Measurements from ENCODE around the gene MOCOS. TPM values are rescaled to one million over a fixed set of nuclear protein-coding genes. Genes with fewer than 3 reads are reported as not detected.

The MOCOS gene, protein sequence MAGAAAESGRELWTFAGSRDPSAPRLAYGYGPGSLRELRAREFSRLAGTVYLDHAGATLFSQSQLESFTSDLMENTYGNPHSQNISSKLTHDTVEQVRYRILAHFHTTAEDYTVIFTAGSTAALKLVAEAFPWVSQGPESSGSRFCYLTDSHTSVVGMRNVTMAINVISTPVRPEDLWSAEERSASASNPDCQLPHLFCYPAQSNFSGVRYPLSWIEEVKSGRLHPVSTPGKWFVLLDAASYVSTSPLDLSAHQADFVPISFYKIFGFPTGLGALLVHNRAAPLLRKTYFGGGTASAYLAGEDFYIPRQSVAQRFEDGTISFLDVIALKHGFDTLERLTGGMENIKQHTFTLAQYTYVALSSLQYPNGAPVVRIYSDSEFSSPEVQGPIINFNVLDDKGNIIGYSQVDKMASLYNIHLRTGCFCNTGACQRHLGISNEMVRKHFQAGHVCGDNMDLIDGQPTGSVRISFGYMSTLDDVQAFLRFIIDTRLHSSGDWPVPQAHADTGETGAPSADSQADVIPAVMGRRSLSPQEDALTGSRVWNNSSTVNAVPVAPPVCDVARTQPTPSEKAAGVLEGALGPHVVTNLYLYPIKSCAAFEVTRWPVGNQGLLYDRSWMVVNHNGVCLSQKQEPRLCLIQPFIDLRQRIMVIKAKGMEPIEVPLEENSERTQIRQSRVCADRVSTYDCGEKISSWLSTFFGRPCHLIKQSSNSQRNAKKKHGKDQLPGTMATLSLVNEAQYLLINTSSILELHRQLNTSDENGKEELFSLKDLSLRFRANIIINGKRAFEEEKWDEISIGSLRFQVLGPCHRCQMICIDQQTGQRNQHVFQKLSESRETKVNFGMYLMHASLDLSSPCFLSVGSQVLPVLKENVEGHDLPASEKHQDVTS
- total RNA-seq (2021; ENCODE audit: unreplicated experiment) (12.1 TPM), Bru-seq, nascent RNA (percentile 81 among the genes with signal in this experiment), BruChase-seq, experiment 1, labeled RNA remaining after a 6-hour chase (percentile 82 among the genes with signal in this experiment), BruChase-seq, experiment 2, labeled RNA remaining after a 2-hour chase (percentile 84 among the genes with signal in this experiment)
- polyA plus RNA-seq (2012) = 11.6 and 12.3 TPM in 2 replicates
- long read RNA-seq, full-length matches to known transcripts = 32 of 58 reads
- long read RNA-seq, partial matches to known transcripts = 5 of 58 reads
- long read RNA-seq, other reads (novel, unspliced or antisense) = 21 of 58 reads

DNA sequence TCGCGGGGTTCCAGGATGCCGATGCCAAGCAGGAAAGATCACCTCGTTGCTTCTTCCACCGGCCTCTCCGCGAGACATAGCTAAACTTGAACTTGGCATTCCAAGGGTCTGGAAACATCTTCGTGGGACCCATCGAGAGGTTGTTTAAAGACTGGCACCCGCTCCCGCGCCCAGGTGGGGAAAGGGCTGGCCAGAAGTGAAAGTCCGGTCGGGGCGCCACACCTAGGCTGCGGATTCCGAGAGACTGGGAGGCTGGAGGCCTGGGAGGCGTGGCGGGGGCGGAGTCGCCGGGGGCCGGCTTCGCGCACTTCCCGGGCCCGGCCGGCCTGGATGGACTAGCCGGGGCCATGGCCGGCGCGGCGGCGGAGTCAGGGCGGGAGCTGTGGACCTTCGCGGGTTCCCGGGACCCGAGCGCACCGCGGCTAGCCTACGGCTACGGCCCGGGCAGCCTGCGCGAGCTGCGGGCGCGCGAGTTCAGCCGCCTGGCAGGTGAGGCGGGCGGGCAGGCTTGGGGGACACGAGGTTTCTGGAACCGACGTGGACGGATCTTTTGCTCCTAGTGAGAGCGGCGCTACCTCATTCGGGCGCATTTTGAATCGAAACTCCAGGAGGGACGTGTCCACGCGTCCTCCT is at the start of gene MOCOS:
TSS of gene MOCOS (plus strand) at position 305 of the 633 bp plus-strand sequence. CDS start at position 348, 43 bp downstream.
- H3K79me2 ChIP-seq (ENCODE audit: insufficient read depth, low read length) = peaks cover 28% of the 10 kb centered on the region
- H3K27me3 ChIP-seq (ENCODE audit: insufficient read depth, low read length) = no peaks in the 10 kb centered on the region
- ChIA-PET CTCF (no interaction called here), RAD21 (ENCODE audit: low non-redundant PET in 1 of 2, low total read pairs in 2 of 2, uncharacterized antibody in 2 of 2, unreplicated experiment in 2 of 2) (no interaction called here), POLR2A (no interaction called here)
- H4K20me1 ChIP-seq (ENCODE audit: insufficient read depth) = no peaks in the 10 kb centered on the region
- H3K4me3 ChIP-seq (replicated peaks in 1 of 2; ENCODE audit: low read depth in 1 of 2, low read length in 2 of 2) = peak within 1 kb of the TSS; percentile 77 to 87
- ATAC-seq (peak; percentile 90), DNase-seq (ENCODE audit: low read depth, low spot score) (peak; percentile 29)
- intact Hi-C loops (cut with micrococcal nuclease) = no loop called here
- BruUV-seq (replicated peaks) = no TSS peak
- H3K4me1 ChIP-seq (ENCODE audit: control insufficient read depth in 1 of 2, insufficient read depth in 2 of 2, low read length in 2 of 2) = peaks cover 12 to 27% of the 10 kb centered on the region in 2 experiments; a peak in 3 of 4 replicates
- H2AFZ ChIP-seq (ENCODE audit: low read depth, low read length, poor library complexity, severe bottlenecking) = peak within 1 kb of the TSS; percentile 89
- H3K4me2 ChIP-seq (ENCODE audit: low read length) = peak within 1 kb of the TSS; percentile 96
- H3K36me3 ChIP-seq (ENCODE audit: control insufficient read depth in 1 of 2, insufficient read depth in 2 of 2, low read length in 2 of 2) = no peaks in the 10 kb centered on the region
- peak within 1 kb of the TSS; percentile 62 for H3K27ac ChIP-seq (ENCODE audit: low read depth, low read length)
- H3K9ac ChIP-seq (ENCODE audit: low read length) = peak within 1 kb of the TSS; percentile 92
- H3K9me3 ChIP-seq (ENCODE audit: control insufficient read depth in 1 of 2, insufficient read depth in 1 of 2, low read depth in 1 of 2, low read length in 2 of 2) = no peaks in the 10 kb centered on the region
- no peaks in the 10 kb centered on the region for H3K9me2 ChIP-seq (ENCODE audit: insufficient read depth)
- TF ChIP-seq JUND (IDR thresholded peaks at IDR 0.05) (no peak), YY1 (IDR thresholded peaks at IDR 0.05; ENCODE audit: extremely low read depth, insufficient replicate concordance, low read depth, low read length) (peak; percentile 64), SP1 (IDR thresholded peaks at IDR 0.05; ENCODE audit: low read depth) (no peak), ZFX (IDR thresholded peaks at IDR 0.05) (peak; percentile 57), EZH2 (IDR thresholded peaks at IDR 0.05) (no peak), POLR2AphosphoS5 (IDR thresholded peaks at IDR 0.05; ENCODE audit: low read depth, low read length) (peak; percentile 87), ELF1 (IDR thresholded peaks at IDR 0.05; ENCODE audit: borderline replicate concordance, low read depth) (no peak), TCF7L2 (IDR thresholded peaks at IDR 0.05; ENCODE audit: borderline replicate concordance, extremely low read depth, insufficient read depth, insufficient read length) (no peak), FOSL1 (IDR thresholded peaks at IDR 0.05; ENCODE audit: low read depth) (no peak)
- TF ChIP-seq, protein P1, sequence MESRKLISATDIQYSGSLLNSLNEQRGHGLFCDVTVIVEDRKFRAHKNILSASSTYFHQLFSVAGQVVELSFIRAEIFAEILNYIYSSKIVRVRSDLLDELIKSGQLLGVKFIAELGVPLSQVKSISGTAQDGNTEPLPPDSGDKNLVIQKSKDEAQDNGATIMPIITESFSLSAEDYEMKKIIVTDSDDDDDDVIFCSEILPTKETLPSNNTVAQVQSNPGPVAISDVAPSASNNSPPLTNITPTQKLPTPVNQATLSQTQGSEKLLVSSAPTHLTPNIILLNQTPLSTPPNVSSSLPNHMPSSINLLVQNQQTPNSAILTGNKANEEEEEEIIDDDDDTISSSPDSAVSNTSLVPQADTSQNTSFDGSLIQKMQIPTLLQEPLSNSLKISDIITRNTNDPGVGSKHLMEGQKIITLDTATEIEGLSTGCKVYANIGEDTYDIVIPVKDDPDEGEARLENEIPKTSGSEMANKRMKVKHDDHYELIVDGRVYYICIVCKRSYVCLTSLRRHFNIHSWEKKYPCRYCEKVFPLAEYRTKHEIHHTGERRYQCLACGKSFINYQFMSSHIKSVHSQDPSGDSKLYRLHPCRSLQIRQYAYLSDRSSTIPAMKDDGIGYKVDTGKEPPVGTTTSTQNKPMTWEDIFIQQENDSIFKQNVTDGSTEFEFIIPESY (IDR thresholded peaks at IDR 0.05; ENCODE audit: extremely low read depth, insufficient replicate concordance, low read length) = no peak
- TF ChIP-seq, protein P2, sequence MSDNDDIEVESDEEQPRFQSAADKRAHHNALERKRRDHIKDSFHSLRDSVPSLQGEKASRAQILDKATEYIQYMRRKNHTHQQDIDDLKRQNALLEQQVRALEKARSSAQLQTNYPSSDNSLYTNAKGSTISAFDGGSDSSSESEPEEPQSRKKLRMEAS (IDR thresholded peaks at IDR 0.05) = peak; percentile 60; the same call in 1 of the 2 replicates
- TF ChIP-seq, protein P3, sequence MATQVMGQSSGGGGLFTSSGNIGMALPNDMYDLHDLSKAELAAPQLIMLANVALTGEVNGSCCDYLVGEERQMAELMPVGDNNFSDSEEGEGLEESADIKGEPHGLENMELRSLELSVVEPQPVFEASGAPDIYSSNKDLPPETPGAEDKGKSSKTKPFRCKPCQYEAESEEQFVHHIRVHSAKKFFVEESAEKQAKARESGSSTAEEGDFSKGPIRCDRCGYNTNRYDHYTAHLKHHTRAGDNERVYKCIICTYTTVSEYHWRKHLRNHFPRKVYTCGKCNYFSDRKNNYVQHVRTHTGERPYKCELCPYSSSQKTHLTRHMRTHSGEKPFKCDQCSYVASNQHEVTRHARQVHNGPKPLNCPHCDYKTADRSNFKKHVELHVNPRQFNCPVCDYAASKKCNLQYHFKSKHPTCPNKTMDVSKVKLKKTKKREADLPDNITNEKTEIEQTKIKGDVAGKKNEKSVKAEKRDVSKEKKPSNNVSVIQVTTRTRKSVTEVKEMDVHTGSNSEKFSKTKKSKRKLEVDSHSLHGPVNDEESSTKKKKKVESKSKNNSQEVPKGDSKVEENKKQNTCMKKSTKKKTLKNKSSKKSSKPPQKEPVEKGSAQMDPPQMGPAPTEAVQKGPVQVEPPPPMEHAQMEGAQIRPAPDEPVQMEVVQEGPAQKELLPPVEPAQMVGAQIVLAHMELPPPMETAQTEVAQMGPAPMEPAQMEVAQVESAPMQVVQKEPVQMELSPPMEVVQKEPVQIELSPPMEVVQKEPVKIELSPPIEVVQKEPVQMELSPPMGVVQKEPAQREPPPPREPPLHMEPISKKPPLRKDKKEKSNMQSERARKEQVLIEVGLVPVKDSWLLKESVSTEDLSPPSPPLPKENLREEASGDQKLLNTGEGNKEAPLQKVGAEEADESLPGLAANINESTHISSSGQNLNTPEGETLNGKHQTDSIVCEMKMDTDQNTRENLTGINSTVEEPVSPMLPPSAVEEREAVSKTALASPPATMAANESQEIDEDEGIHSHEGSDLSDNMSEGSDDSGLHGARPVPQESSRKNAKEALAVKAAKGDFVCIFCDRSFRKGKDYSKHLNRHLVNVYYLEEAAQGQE (IDR thresholded peaks at IDR 0.05; ENCODE audit: low read depth) = no peak
- TF ChIP-seq, protein P4, sequence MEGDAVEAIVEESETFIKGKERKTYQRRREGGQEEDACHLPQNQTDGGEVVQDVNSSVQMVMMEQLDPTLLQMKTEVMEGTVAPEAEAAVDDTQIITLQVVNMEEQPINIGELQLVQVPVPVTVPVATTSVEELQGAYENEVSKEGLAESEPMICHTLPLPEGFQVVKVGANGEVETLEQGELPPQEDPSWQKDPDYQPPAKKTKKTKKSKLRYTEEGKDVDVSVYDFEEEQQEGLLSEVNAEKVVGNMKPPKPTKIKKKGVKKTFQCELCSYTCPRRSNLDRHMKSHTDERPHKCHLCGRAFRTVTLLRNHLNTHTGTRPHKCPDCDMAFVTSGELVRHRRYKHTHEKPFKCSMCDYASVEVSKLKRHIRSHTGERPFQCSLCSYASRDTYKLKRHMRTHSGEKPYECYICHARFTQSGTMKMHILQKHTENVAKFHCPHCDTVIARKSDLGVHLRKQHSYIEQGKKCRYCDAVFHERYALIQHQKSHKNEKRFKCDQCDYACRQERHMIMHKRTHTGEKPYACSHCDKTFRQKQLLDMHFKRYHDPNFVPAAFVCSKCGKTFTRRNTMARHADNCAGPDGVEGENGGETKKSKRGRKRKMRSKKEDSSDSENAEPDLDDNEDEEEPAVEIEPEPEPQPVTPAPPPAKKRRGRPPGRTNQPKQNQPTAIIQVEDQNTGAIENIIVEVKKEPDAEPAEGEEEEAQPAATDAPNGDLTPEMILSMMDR (IDR thresholded peaks at IDR 0.05 in 2 of 3, conservative IDR thresholded peaks at IDR 0.05 in 1 of 3; ENCODE audit: borderline replicate concordance in 1 of 3, insufficient read depth in 1 of 3, low read depth in 2 of 3, low read length in 2 of 3) = no peak
